NCI-H82 (cell line): ENCODE results near the gene PLLP.
"Not testable (repeated sequence)": the region's sequence is repeated elsewhere in the genome, so short reads cannot be mapped to it uniquely, and the experiment has no call there.

Source experiments
- DNase-seq: peaks from one replicate; lab custom pipeline; 2025; lab: John Stamatoyannopoulos, UW

The PLLP gene

DNA sequence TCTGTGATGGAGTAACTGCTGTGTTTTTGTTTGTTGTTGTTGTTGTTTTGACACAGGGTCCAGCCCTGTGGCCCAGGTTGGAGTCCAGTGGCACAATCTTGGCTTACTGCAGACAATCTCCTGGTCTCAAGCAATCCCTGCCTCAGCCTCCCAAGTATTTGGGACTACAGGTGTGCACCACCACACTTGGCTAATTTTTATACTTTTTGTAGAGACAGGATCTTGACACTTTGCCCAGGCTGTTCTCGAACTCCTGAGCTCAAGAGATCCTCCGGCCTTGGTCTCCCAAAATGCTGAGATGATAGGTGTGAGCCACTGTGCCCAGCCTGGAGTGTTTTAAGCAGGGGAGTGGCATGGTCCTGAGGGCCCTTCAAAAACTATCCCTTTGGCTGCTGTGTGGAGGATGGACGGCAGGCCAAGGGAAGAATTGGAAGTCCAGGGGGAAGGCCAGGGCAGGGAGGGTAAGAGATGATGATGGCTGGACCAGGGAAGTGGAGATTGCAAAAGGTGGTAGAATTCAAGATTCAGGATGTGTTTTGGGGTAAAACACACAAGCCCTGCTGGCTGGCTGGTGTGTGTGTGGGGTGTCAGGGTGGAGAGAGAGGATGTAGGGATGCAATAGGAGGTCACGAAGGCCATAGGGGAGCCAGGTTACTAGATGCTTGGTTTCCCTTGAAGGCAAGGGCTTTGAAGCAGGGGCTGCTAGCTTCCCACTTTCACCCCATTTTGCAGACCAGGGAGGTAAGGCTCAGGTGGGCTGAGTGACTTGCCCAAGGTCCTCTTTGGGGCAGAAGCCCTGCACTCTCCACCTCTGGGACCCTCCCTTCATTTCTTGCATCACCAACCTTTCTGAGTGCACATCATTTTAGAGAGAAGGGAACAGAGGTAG is 18.8 kb upstream of the PLLP start:
- DNase-seq: no peak

DNA sequence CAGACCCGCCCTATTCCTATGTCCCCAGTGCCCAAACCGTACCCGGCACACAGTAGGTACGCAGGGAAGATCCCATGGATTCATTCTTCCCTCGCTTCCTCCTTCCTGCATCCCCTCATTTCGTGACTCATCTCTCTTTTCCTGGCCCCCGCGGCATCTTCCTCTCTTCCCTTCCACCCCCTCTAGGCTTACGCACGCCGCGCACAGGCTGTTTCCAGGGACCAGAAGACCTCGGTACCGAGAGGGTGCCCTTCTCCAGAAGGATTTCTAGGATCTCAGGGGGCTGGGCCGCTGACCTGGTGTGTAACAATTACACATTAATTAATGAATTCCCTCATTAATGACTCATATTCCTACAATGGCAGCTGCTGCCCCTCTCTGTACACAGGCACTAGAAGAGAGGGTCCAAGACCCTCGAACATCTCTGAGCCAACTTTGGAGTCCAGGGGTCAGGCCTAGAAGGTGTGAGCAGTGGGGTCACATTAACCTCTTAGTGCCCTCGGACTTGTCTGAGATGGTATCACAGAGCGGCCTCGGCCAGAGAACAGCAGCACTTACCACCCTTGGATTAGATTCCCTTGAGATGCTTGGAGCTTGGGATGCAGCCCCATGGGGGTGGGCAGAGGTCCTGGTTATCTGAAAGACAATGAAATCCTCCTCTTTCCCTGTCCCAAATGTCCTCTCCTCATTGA is 16.8 kb upstream of the PLLP start:
- DNase-seq: no peak

DNA sequence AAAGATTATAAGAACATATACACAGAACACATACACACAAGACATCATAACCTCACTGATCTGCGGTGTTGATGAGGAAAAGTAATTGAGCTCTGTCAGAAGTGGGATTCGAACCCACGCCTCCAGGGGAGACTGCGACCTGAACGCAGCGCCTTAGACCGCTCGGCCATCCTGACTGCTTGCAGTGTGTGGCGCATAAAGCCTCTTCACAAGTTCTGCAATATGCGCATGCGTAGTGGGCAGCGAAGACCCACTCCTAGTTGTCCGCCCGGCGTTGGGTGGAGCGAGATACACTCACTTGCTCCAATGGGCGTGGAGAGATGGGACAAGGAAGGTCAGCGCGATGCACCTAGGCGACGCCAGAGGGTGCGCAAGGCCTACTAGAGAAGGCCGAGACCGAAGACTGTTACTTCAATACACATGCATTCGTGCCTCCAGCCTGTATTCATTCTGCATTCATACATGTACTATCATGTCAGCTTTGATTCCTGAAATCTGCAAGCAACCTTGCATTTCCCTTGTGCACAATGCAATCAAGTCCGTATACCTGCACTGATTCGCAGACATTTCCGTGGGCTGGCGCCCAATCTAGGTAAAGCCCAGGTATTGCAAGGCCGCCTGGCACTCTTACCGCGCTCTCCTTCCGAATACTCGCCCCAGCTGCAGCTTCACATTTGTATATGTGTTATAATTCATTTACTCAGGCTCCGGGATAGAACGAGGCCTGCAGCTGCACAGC is 16.1 kb upstream of the PLLP start:
- peak; percentile 99 for DNase-seq

GRCh38 chr16:57299719-57300386 is 15.4 kb upstream of the PLLP start:
- DNase-seq: peak; percentile 95

DNA sequence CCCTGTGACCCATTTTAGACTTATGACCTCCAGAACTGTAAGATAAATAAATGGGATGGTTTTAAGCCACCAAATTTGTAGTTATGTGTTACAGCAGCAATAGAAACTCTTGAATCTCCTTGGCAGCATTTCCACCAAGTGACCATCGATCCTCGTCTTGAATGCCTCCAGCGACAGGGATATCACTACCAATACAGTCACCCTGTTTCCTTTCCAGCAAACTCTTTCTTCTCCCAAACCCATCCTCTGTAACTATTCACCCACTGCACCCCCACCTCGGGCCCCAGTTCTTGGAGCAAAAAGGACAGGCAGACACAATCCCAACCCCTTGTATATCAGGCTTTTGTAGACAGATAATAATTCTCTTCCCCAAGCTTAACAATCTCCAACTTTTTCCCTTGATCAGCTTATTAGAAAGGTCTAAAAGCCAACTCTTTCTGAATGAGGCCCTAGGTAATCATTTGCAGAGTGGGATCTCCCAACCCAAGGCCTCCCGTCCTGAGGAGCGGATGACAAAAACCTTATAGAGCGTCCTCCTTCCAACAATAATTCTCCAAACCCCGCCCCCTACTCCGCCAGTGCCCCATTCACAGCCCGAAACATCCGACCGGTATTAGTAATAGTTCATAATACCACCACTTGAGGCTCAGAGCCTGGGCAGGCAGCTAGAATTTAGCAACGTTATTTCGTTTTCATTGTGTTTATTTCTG is 14.7 kb upstream of the PLLP start:
- peak; percentile 74 for DNase-seq

- DNase-seq: peak; percentile 65
These were observed 13.4 kb upstream of the PLLP start for GRCh38 chr16:57297856-57298255.

GRCh38 chr16:57289391-57290257 is 5.2 kb upstream of the PLLP start:
- no peak for DNase-seq

DNA sequence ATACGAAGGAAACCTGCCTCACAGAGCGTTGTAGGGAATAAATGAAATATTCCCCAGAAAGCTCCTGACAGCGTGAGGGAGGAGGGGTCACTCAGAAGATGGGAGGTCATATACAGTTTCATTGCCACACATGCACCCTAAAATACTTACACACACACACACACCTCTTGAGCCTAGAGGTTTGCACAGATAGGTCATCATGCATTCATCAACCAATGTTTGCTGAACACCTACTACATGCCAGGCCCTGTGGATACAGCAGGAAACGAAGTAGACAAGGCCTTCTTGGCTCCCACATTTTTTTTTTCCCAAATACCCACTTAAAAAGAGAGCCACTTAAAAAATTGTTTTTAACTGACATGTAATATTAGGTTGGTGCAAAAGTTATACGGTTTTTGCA is 907 bp upstream of the PLLP start:
- no peak for DNase-seq

- DNase-seq: peak; percentile 39
These were observed 486 bp upstream of the PLLP start for GRCh38 chr16:57284952-57285363.

DNA sequence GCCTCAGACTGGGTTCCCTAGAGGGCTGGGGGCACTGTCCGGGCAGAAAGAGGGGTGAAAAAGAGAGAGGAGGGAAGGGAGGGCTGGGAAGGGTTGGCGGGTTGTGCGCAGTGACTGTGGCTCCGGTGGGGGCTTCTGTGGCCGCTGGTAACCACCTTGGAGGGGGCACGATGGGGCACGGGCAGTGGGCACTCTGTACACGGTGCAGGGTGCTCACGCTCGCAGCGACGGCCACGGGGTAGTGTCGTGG is 588 bp downstream of the PLLP start:
- no peak for DNase-seq

- no peak for DNase-seq
These were observed 1.1 kb downstream of the PLLP start for GRCh38 chr16:57283214-57283958.

DNA sequence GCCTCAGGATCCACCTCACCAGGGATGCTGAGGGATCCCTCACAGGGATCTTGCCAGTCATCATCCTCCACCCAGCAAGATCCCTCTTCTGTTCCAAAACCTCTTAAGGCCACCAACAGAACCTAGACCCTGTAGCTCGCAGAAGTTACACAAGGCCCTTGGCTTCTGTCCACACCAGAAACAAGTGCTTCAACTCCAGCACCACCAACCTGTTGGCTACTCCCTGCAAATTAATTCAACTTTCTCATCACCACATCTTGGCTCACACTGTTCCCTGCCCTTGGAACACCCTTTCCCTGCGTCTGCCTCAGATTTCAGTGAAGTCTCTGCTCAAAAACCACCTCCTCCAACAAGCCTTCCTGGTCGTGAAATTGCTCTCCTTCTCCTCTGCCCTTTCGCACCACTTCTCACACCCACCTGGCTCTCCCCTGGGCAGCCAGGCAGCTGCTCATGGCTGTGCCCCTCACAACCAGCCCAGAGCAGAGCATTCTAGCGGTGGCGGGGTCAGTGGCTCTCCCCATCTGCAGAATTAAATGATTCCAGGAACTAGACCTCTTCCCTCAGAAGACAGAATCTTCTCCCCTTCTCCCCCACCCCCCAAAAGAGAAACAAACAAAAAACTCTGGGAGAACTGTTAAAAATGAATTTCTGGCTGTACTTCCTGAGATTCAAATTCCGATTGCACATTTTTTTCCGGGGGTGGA is 1.8 kb downstream of the PLLP start:
- DNase-seq: no peak

GRCh38 chr16:57281791-57282190 is 2.7 kb downstream of the PLLP start:
- no peak for DNase-seq

DNA sequence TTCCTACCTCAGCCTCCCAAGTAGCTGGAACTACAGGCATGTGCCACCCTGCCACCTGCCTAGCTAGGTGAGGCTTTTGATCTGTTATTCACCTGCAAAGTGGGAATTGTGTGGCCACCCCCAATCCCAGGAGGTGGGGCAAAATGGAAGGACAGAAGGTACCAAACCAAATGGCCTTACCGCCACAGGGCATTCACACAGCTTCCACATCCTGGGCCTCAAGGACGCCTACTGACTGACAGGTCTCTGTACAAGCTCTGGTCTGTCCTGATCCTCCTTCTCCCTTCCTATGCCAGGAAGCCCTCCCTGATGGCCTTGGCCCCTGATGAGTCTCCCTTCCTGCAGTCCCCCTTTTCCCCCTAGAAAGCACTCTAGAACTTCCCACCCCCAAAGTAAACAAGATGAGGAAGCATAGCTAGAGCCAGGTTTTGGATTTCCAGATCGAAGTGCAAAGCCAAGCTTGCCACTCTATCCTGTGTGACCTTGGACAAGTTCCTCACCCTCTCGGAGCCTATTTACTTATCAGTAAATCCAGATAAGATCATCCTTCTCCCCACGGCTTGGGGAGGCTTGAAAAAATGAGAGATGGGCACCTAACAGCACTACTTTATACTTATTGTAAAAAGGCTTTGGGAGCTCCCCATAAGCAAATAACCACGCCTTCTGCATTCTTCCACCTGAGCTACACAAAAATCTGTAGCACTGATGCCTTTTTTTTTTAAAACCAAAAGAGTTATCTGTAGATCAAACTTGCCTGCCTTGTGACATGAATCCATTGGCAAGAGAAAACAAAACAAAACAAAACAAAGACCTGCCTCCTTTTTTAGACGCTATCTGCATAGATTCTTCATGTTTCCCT is 4.5 kb downstream of the PLLP start:
- DNase-seq: no peak

GRCh38 chr16:57278494-57278893 is 6.0 kb downstream of the PLLP start:
- no peak for DNase-seq

DNA sequence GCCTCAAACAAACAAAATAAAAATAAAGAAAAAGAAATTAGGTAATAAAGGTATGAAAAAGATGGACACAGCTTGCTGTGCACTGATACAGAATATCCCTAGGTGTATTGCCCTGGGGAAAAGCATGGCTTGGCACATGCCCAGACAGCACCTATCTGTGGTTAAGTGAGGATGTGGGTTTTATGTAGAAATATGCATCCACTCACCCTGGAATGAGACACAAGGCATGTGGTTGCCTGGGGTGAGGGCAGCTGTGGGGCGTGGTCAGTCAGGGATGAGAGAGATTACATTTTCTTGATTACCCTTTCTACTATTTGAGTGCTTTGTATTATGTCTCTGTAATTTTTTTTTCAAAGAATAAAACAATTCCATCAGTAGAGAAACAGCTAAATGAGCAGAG is 6.9 kb downstream of the PLLP start:
- no peak for DNase-seq

GRCh38 chr16:57276596-57276995 is 7.9 kb downstream of the PLLP start:
- no peak for DNase-seq

- DNase-seq: not testable (repeated sequence)
These were observed 8.5 kb downstream of the PLLP start for GRCh38 chr16:57275946-57276345.

DNA sequence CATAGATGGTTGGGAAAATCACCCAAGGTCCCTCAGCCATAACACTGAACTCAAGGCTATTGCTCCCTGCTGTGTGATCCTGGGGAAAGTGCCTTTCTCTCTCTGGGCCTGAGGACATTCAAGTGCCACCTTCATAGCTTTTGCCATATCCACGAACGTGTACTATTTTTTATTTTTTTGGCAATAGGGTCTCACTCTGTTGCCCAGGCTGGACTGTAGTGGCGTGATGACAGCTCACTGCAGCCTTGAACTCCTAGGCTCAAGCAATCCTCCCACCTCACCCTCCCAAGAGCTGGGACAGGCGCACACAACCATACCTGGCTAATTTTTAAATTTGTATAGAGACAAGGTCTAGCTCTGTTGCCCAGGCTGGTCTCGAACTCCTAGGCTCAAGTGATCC is 10.6 kb downstream of the PLLP start:
- DNase-seq: no peak
